Spleen (tissue), 11 donors: ENCODE results near the gene JAGN1. TPM values are rescaled to one million over a fixed set of nuclear protein-coding genes. Genes with fewer than 3 reads are reported as not detected.
A peak's percentile ranks its signal among the peaks of the same experiment; 100 is the strongest.

Source experiments
- DNase-seq: peaks from one replicate; pipeline ENCODE4 v3.0.0-alpha.2; 2020
- H3K27ac ChIP-seq, 8 donors: fragments of 200-600 bp; sonication (generic) in 7 of 8; 1 replicate in 4 of 8; 2 replicates in 4 of 8; pipeline versions ENCODE4 v1.5.0 to v1.8.0; 2016 to 2021; ENCODE audit warnings: inconsistent platforms in 4 of 8, mild to moderate bottlenecking in 4 of 8, moderate library complexity in 1 of 8
- H3K27me3 ChIP-seq, 7 donors: fragments of 200-600 bp; sonication (generic) in 6 of 7; replicated peaks in 1 of 7; 1 replicate in 4 of 7; 2 replicates in 3 of 7; pipeline versions ENCODE4 v1.5.0 to v1.8.0; 2016 to 2021; ENCODE audit warnings: inconsistent platforms in 3 of 7, mild to moderate bottlenecking in 1 of 7
- H3K36me3 ChIP-seq, 6 donors: fragments of 200-600 bp; sonication (generic) in 5 of 6; 1 replicate in 4 of 6; 2 replicates in 2 of 6; pipeline versions ENCODE4 v1.5.0 to v1.8.0; 2016 to 2021; ENCODE audit warnings: inconsistent platforms in 2 of 6
- H3K4me1 ChIP-seq, 6 donors: fragments of 200-600 bp; sonication (generic) in 5 of 6; 1 replicate in 3 of 6; 2 replicates in 3 of 6; pipeline versions ENCODE4 v1.5.0 to v1.8.0; 2016 to 2021; ENCODE audit warnings: inconsistent platforms in 3 of 6
- H3K4me3 ChIP-seq, 8 donors: fragments of 200-600 bp; sonication (generic) in 7 of 8; 1 replicate in 4 of 8; 2 replicates in 4 of 8; pipeline versions ENCODE4 v1.5.0 to v1.8.0; 2016 to 2021; ENCODE audit warnings: inconsistent platforms in 4 of 8, mild to moderate bottlenecking in 4 of 8, moderate library complexity in 2 of 8
- H3K9me3 ChIP-seq, 8 donors: fragments of 200-600 bp; sonication (generic) in 7 of 8; 1 replicate in 4 of 8; 2 replicates in 4 of 8; pipeline versions ENCODE4 v1.5.0 to v1.8.0; 2016 to 2021; ENCODE audit warnings: inconsistent platforms in 4 of 8
- CTCF ChIP-seq, 11 experiments: fragments of 200-600 bp in 7 of 11; fragments of 450-650 bp in 4 of 11; sonication (generic) in 4 of 11; IDR thresholded peaks in 8 of 11; conservative IDR thresholded peaks in 3 of 11; 1 replicate in 7 of 11; 2 replicates in 4 of 11; pipeline versions ENCODE4 v1.4.0 to v1.8.0; 2016 to 2021; ENCODE audit warnings: antibody characterized with exemption in 11 of 11, inconsistent platforms in 4 of 11, mild to moderate bottlenecking in 1 of 11
- POLR2A ChIP-seq, 3 donors: fragments of 450-650 bp; IDR thresholded peaks; one replicate each; pipeline ENCODE4 v1.5.1; 2017; ENCODE audit warnings: antibody characterized with exemption in 3 of 3, mild to moderate bottlenecking in 1 of 3
- POLR2AphosphoS5 ChIP-seq, 3 donors: sonication (generic); formaldehyde crosslinking; IDR thresholded peaks; one replicate each; pipeline ENCODE4 v1.5.1; 2017; ENCODE audit warnings: antibody characterized with exemption in 3 of 3
- whole genome bisulfite sequencing, 5 donors: extraction: QIAGEN DNeasy Blood & Tissue Kit in 3 of 5; methylation state at CpG; one replicate each; pipeline versions ENCODE4 v1.1.5 to v1.1.7; 2013 to 2018; 5-methylcytosine and 5-hydroxymethylcytosine counted together
- intact Hi-C: fragments of 100-400 bp; cut with DNase I; formaldehyde crosslinking; loops from one replicate; pipeline ENCODE4 v1.15.0; 2023; ENCODE audit warnings: low total_unique reads
- polyA plus RNA-seq, 3 donors: library from polyadenylated mRNA; stranded (reverse); fragments of 200-250 nt; gene quantifications; one replicate each; pipeline ENCODE4 v1.2.1, GENCODE V29; 2013
- total RNA-seq, 7 donors: library from RNA; depleted of rRNA in 3 of 7; stranded (reverse); fragments of >200 nt in 3 of 7; fragmentation: NEBNext Ultra II Directional in 4 of 7; extraction: Animal tissue kit (Norgen Biotek cat#: 25700) in 4 of 7; gene quantifications; one replicate each; pipeline versions ENCODE4 v1.1.0 to v1.2.1, GENCODE V29; 2016 to 2021
- donor health status: healthy with polysubstance abuse.
- donor health status: DM: no; HTN: no; CAD: no; lungs with moderate emphysema.
- donor health status: DM: no; HTN: no; CAD: no.
- donor health status: Bipolar disorder and iron deficiency.
- donor health status: healthy.
- donor health status: DM: no; HTN: no; CAD: no.
- donor health status: DM: yes; HTN: yes; CAD: no.

The JAGN1 gene
- total and polyA plus RNA-seq, 10 donors, result 17.1 to 41.3 (median 25.9) TPM

GRCh38 chr3:9876991-9877390 is 13.4 kb upstream of the JAGN1 start:
- no peak overlapping the region for H3K27ac ChIP-seq
- DNase-seq, result peak; percentile 71
- WGBS, 5 donors, result 29 to 95% (median 92%) methylated on average over 1 to 12 of the region's 12 CpGs
- H3K27me3 ChIP-seq, result no peaks in the 10 kb centered on the region
- TF ChIP-seq CTCF (IDR thresholded peaks at IDR 0.05 in 8 of 11, conservative IDR thresholded peaks at IDR 0.05 in 3 of 11) (no peak), POLR2A (IDR thresholded peaks at IDR 0.05) (no peak), POLR2AphosphoS5 (IDR thresholded peaks at IDR 0.05) (no peak)
- intact Hi-C loops, result no loop called here
- H3K4me1 ChIP-seq, result no peaks in the 10 kb centered on the region
- no peaks in the 10 kb centered on the region for H3K9me3 ChIP-seq
- no peaks in the 10 kb centered on the region for H3K36me3 ChIP-seq
- no peak overlapping the region for H3K4me3 ChIP-seq

- intact Hi-C loops, result no loop called here
- H3K27me3 ChIP-seq, result no peaks in the 10 kb centered on the region
- TF ChIP-seq POLR2A (IDR thresholded peaks at IDR 0.05), result no peak
- no peak for TF ChIP-seq CTCF (IDR thresholded peaks at IDR 0.05 in 8 of 11, conservative IDR thresholded peaks at IDR 0.05 in 3 of 11)
- no peak for TF ChIP-seq POLR2AphosphoS5 (IDR thresholded peaks at IDR 0.05)
- no peaks in the 10 kb centered on the region for H3K36me3 ChIP-seq
- no peak for DNase-seq
- no peaks in the 10 kb centered on the region for H3K4me1 ChIP-seq
- no peak overlapping the region for H3K4me3 ChIP-seq
- no peak overlapping the region for H3K27ac ChIP-seq
- WGBS, 5 donors, result 76 to 89% (median 82%) methylated on average over 5 of the region's 5 CpGs
- no peaks in the 10 kb centered on the region for H3K9me3 ChIP-seq
Measured at GRCh38 chr3:9878700-9879099, 11.7 kb upstream of the JAGN1 start.

GRCh38 chr3:9879830-9880549 is 10.4 kb upstream of the JAGN1 start, which contains the start of gene CIDEC:
Gene CIDEC (minus strand): TSS chr3:9880253. CDS start chr3:9878486, 1,767 bp downstream.
- Histone ChIP-seq H3K36me3 (no peaks in the 10 kb centered on the region), H3K9me3 (no peaks in the 10 kb centered on the region), H3K27me3 (no peaks in the 10 kb centered on the region), H3K27ac (no peak within 1 kb of the TSS), H3K4me1 (no peaks in the 10 kb centered on the region), H3K4me3 (no peak within 1 kb of the TSS)
- TF ChIP-seq POLR2A (IDR thresholded peaks at IDR 0.05), result no peak
- no peak for TF ChIP-seq POLR2AphosphoS5 (IDR thresholded peaks at IDR 0.05)
- no peak for TF ChIP-seq CTCF (IDR thresholded peaks at IDR 0.05 in 8 of 11, conservative IDR thresholded peaks at IDR 0.05 in 3 of 11)
- DNase-seq, result peak; percentile 13
- 84 to 91% (median 87%) methylated on average over 7 of the region's 7 CpGs for WGBS, 5 donors
- intact Hi-C loops, result no loop called here

GRCh38 chr3:9881441-9881840 is 9.0 kb upstream of the JAGN1 start:
- no peak overlapping the region for H3K27ac ChIP-seq
- no peaks in the 10 kb centered on the region for H3K27me3 ChIP-seq
- H3K36me3 ChIP-seq, result no peaks in the 10 kb centered on the region
- no peak for DNase-seq
- 86 to 97% (median 93%) methylated on average over 1 of the region's 1 CpG for WGBS, 5 donors
- no peak overlapping the region for H3K4me3 ChIP-seq
- intact Hi-C loops, result no loop called here
- H3K9me3 ChIP-seq, result no peaks in the 10 kb centered on the region
- no peak for TF ChIP-seq CTCF (IDR thresholded peaks at IDR 0.05 in 8 of 11, conservative IDR thresholded peaks at IDR 0.05 in 3 of 11)
- no peak for TF ChIP-seq POLR2AphosphoS5 (IDR thresholded peaks at IDR 0.05)
- TF ChIP-seq POLR2A (IDR thresholded peaks at IDR 0.05), result no peak
- H3K4me1 ChIP-seq, result no peaks in the 10 kb centered on the region
